ENCODE results near the gene RIOX2.

RIOX2 gene

GRCh38 chr3:97988784-97989568, 16.7 kb upstream of the RIOX2 start:
- no peak overlapping the region for H3K4me3 ChIP-seq (replicated peaks; ENCODE audit: low read depth, low read length)
- DNase-seq (ENCODE audit: extremely low read depth, insufficient read length): no peak
- H3K36me3 ChIP-seq (ENCODE audit: control insufficient read depth, insufficient read depth, low read length): no peaks in the 10 kb centered on the region
- no peak for TF ChIP-seq CTCF (IDR thresholded peaks at IDR 0.05; ENCODE audit: insufficient read depth, low read length, poor library complexity, severe bottlenecking)
- no peaks in the 10 kb centered on the region for H3K27me3 ChIP-seq (replicated peaks; ENCODE audit: control insufficient read depth, insufficient read depth, low read length)

- TF ChIP-seq CTCF (IDR thresholded peaks at IDR 0.05; ENCODE audit: insufficient read depth, low read length, poor library complexity, severe bottlenecking): no peak
- no peaks in the 10 kb centered on the region for H3K36me3 ChIP-seq (ENCODE audit: control insufficient read depth, insufficient read depth, low read length)
- no peak for DNase-seq (ENCODE audit: extremely low read depth, insufficient read length)
- H3K4me3 ChIP-seq (replicated peaks; ENCODE audit: low read depth, low read length): no peak overlapping the region
- H3K27me3 ChIP-seq (replicated peaks; ENCODE audit: control insufficient read depth, insufficient read depth, low read length): no peaks in the 10 kb centered on the region
These were observed 15.1 kb upstream of the RIOX2 start for GRCh38 chr3:97987306-97987705.

- TF ChIP-seq CTCF (IDR thresholded peaks at IDR 0.05; ENCODE audit: insufficient read depth, low read length, poor library complexity, severe bottlenecking): no peak
- Histone ChIP-seq H3K27me3 (replicated peaks; ENCODE audit: control insufficient read depth, insufficient read depth, low read length) (no peaks in the 10 kb centered on the region), H3K4me3 (replicated peaks; ENCODE audit: low read depth, low read length) (no peak overlapping the region), H3K36me3 (ENCODE audit: control insufficient read depth, insufficient read depth, low read length) (no peaks in the 10 kb centered on the region)
- DNase-seq (ENCODE audit: extremely low read depth, insufficient read length): no peak
These were observed 11.8 kb upstream of the RIOX2 start for GRCh38 chr3:97983933-97984491.

GRCh38 chr3:97981886-97982285, 9.7 kb upstream of the RIOX2 start:
- no peak overlapping the region for H3K4me3 ChIP-seq (replicated peaks; ENCODE audit: low read depth, low read length)
- no peak for DNase-seq (ENCODE audit: extremely low read depth, insufficient read length)
- no peak for TF ChIP-seq CTCF (IDR thresholded peaks at IDR 0.05; ENCODE audit: insufficient read depth, low read length, poor library complexity, severe bottlenecking)
- no peaks in the 10 kb centered on the region for H3K36me3 ChIP-seq (ENCODE audit: control insufficient read depth, insufficient read depth, low read length)
- no peaks in the 10 kb centered on the region for H3K27me3 ChIP-seq (replicated peaks; ENCODE audit: control insufficient read depth, insufficient read depth, low read length)

- no peaks in the 10 kb centered on the region for H3K27me3 ChIP-seq (replicated peaks; ENCODE audit: control insufficient read depth, insufficient read depth, low read length)
- DNase-seq (ENCODE audit: extremely low read depth, insufficient read length): no peak
- no peak for TF ChIP-seq CTCF (IDR thresholded peaks at IDR 0.05; ENCODE audit: insufficient read depth, low read length, poor library complexity, severe bottlenecking)
- H3K36me3 ChIP-seq (ENCODE audit: control insufficient read depth, insufficient read depth, low read length): no peaks in the 10 kb centered on the region
- H3K4me3 ChIP-seq (replicated peaks; ENCODE audit: low read depth, low read length): no peak overlapping the region
These were observed 7.4 kb upstream of the RIOX2 start for GRCh38 chr3:97979610-97980009.
